ENCODE measurements around the gene IL1F10. TPM values are rescaled to one million over a fixed set of nuclear protein-coding genes. Genes with fewer than 3 reads are reported as not detected.

Gene IL1F10
- total RNA-seq, 1 donor from 2014 or later = not detected

GRCh38 chr2:113111823-113112287 is 44.1 kb downstream of the IL1F10 start:
- DNase-seq (ENCODE audit: low read depth in 2 of 2) = no peak

DNA sequence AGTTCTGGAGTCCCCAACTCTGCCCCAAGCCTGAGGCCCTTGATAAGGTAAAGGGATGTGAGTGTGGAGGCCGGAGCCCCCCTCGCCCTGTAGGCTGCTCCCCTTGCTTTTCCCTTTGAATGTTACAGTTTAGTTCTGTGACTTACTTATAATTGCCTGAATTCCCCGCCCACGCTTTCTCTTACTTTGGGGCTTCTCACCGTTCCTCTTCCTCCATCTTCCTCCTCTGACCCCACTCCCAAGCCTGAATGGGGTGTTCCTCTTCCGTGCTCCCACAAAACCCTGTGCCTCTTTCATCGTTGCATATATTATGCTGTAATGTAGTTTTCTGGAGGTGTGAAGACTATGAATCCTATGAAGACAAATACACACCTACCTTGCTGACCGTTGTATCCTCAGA is 44.7 kb downstream of the IL1F10 start:
- DNase-seq (ENCODE audit: low read depth in 2 of 2) = no peak

DNA sequence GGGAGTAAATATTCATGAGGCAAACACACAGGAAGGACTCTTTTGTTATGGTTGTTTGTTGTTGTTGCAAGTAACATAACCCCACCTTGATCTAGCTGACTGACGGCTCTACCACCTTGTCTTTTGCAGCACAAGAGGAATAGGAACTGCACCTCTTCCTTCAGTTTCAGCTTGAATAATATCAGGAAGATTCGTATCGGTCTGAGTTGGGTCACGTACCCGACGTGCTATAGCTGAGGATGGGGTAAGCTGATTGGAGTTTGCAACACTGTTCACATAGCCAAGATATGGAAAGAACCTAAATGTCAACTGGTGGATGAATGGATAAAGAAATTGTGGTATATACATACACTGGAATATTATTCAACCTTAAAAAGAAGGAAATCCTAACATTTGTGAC is 45.1 kb downstream of the IL1F10 start:
- DNase-seq (ENCODE audit: low read depth in 2 of 2) = no peak

GRCh38 chr2:113113807-113114206 is 46.0 kb downstream of the IL1F10 start:
- DNase-seq (ENCODE audit: low read depth in 2 of 2) = no peak

- DNase-seq (ENCODE audit: low read depth in 2 of 2) = no peak
These were observed 46.6 kb downstream of the IL1F10 start for GRCh38 chr2:113114224-113114945.

GRCh38 chr2:113114996-113115395 is 47.2 kb downstream of the IL1F10 start:
- DNase-seq (ENCODE audit: low read depth in 2 of 2) = no peak

DNA sequence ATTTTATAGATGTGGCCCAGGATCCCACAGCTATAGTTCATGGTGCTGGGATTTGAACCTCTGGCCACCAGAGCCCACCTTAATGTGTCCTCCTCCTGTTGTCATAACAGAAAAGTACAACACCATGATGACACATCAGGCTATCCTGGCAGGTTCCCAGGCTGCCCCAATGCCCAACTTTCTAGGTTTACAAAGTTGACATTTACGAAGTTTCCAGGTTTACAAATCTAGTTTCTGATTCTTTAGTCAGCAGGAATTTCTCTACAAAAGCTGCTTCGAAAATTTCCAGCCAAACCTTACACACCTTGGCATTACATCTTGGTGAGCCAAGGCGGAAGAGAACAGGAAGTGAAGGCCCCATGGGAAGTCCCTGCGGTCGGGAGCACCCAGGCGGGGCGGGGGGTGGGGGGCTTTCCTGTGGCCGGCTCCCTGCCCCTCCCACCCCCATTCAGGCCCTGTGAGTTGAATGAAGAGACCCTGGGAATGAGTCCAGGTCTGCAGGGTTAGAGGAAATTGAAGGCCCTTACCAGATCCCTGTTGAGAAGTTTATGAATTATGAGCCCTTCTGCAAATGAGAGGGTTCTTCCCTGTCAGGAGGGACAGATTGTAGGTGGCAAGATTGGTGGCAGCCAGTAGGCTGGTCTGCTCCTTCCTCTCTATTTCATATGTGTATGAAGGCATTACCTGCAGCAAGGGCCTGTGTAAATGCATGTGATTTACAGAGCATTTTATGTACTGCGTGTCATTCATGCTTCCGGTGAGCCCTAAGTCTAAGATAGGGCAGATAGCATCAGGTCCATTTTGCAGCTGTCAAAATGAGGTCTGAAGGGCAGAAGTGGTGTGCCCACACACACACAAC is 48.6 kb downstream of the IL1F10 start:
- DNase-seq (ENCODE audit: low read depth in 2 of 2) = no peak

DNA sequence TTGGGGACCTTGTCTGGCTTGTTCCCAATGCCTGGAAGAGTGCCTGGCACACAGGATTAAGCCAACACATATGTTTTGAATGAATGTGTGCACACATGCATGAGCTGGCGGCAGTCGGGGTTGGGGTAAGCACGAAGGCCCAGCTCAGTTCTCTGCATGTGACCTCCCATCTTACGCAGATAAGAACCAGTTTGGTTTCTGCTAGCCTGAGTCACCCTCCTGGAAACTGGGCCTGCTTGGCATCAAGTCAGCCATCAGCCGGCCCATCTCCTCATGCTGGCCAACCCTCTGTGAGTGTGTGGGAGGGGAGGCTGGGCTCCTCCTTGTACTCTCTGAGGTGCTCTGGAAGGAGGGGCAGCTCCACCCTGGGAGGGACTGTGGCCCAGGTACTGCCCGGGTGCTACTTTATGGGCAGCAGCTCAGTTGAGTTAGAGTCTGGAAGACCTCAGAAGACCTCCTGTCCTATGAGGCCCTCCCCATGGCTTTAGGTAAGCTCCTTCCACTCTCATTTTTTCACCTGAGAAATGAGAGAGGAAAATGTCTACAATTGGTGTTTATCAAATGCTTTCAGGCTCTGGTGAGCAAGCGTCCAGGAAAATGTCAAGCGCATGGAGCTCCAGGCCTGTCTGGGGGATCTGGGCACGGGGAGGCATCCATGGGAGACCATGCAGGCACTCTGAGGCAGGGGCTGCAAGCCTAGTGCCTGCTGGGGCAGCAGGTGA is 49.9 kb downstream of the IL1F10 start:
- no peak for DNase-seq (ENCODE audit: low read depth in 2 of 2)

DNA sequence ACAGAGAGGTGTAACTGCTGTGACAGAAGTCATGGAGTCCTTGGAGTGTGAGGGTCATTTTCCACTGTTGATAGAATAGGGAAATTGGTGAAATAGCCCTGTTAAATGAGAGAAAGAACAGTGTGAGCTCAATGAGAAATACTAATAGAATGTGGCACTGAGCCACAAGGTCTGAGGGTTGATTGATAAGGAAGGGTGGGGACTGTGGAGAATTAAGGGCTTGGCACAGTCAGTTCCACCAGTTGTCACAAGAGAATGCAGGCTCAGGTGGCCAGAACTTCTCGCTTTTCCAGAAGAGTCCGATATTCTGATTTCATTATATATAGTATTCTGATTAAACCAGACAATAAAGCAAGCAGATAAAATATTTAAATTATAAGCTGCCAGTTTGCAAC is 50.5 kb downstream of the IL1F10 start:
- DNase-seq (ENCODE audit: low read depth in 2 of 2) = no peak

DNA sequence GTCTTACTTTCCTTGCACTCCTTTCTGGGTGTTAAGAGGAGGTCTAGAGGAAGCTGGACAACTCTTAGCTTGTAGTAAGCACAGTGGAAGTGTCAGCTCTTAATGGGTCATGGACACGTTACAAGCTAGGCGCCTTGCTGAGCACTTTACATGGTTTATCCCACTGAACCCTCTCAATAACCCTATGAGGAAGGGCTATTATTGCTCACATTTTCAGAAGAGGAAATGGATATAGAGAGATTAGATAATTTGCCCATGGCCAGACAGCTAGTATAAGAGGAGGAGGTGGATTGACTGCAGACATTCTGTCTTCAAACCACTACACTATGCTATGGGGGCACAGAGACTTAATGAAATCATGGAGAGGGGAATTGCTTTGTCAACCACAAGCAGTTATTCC is 51.3 kb downstream of the IL1F10 start:
- DNase-seq (ENCODE audit: low read depth in 2 of 2) = no peak

GRCh38 chr2:113120861-113121260 is 53.1 kb downstream of the IL1F10 start:
- no peak for DNase-seq (ENCODE audit: low read depth in 2 of 2)

GRCh38 chr2:113122364-113122763 is 54.6 kb downstream of the IL1F10 start:
- DNase-seq (ENCODE audit: low read depth in 2 of 2) = no peak

GRCh38 chr2:113123726-113124125 is 56.0 kb downstream of the IL1F10 start:
- DNase-seq (ENCODE audit: low read depth in 2 of 2) = no peak

DNA sequence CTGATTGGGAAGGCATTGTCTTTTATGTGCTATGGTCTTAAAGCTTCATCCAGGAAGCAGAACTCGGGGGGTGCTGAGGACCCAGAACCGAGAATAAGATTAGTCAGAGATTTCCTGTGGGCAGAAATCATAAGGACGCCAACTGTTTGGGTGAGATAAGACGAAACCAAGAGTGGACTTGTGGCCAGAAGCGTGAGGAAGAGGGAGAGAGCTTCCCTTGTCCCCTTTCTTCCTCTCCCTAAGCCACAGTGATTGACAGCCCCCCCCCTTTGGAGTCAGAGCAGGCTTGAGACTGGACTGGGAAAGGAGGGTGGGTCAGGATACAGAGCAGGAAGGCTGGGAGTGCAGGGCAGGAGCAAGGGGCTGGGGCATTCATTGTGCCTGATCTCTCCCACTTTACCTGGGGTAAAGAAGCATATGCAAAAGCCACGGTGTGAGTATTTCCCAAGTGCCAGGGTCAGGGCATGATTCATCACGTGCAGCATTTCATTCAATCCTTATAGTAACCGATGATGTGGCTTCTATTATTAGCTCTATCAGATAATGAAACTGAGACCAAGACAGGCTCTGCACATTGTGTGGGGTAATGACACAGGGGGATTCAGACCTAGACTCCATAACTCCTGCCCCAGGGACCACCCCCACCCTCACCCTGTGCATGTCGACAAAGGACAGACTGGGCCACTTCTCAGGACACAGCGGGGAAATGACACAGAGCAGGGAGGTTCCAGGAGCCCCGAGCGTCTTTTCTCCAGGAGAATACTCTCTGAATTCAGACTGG is 56.6 kb downstream of the IL1F10 start:
- peak in 1 of 2 donors; percentile 13 for DNase-seq (ENCODE audit: low read depth in 2 of 2)

Other genes starting within 250 kb of the IL1F10 start
- not detected in 2 replicates for gene IL1B, start 231.2 kb upstream of the IL1F10 start, total RNA-seq
- not detected in 2 replicates for gene IL37, start 156.8 kb upstream of the IL1F10 start, total RNA-seq
- not detected in 2 replicates for gene IL36G, start 90.0 kb upstream of the IL1F10 start, total RNA-seq
- not detected in 2 replicates for gene IL36A, start 62.5 kb upstream of the IL1F10 start, total RNA-seq
- gene IL36B, start 15.1 kb upstream of the IL1F10 start, total RNA-seq = not detected in 2 replicates
- not detected in 2 replicates for gene IL36RN, start 8.8 kb upstream of the IL1F10 start, total RNA-seq
- not detected in 2 replicates for gene IL1RN, start 59.6 kb downstream of the IL1F10 start, total RNA-seq
- 0.39 and 0.51 TPM in 2 replicates for gene PSD4, start 106.0 kb downstream of the IL1F10 start, total RNA-seq
- under 0.01 TPM in 2 replicates for gene PAX8, start 211.0 kb downstream of the IL1F10 start, total RNA-seq

Measured in dermis microvascular lymphatic vessel endothelial cell (primary cell).